A549 (cell line): ENCODE measurements around the gene GRIP1.

ENCODE experiments used
- CEBPB ChIP-seq, 2 experiments: fragments of >200 bp in 1 of 2; sonication (Bioruptor Twin) in 1 of 2; formaldehyde crosslinking in 1 of 2; IDR thresholded peaks; 2 replicates each; pipeline ENCODE4 v1.6.1; 2012 to 2016
- CTCF ChIP-seq: fragments of >200 bp; sonication (Bioruptor Twin); formaldehyde crosslinking; IDR thresholded peaks from 3 replicates; pipeline ENCODE4 v1.5.1; 2016
- EP300 ChIP-seq, 2 experiments: fragments of >200 bp; sonication (Bioruptor Twin); formaldehyde crosslinking; IDR thresholded peaks; 2 replicates in 1 of 2; 3 replicates in 1 of 2; pipeline ENCODE4 v1.6.1; 2016 to 2017
- HDAC2 ChIP-seq: fragments of 200-600 bp; sonication (generic); IDR thresholded peaks from 2 replicates; pipeline ENCODE4 v1.6.1; 2016
- HOXA7 ChIP-seq: fragments of 250-450 bp; sonication (Bioruptor Pico); IDR thresholded peaks from 2 replicates; pipeline ENCODE4 v1.5.0; 2020; ENCODE audit warnings: mild to moderate bottlenecking, moderate library complexity
- KDM1A ChIP-seq: fragments of 200-600 bp; sonication (generic); IDR thresholded peaks from 2 replicates; pipeline ENCODE4 v1.6.1; 2016; ENCODE audit warnings: low read depth, mild to moderate bottlenecking
- MAZ ChIP-seq: fragments of 150-350 bp; IDR thresholded peaks from 2 replicates; pipeline ENCODE4 v1.6.1; 2014; ENCODE audit warnings: antibody characterized with exemption, low read depth, low read length, borderline replicate concordance
- ZSCAN20 ChIP-seq: fragments of 250-450 bp; sonication (Bioruptor Pico); IDR thresholded peaks from 2 replicates; pipeline ENCODE4 v1.8.0; 2022; ENCODE audit warnings: mild to moderate bottlenecking, moderate library complexity

- TF ChIP-seq ZSCAN20 (CRISPR knock-in tag) = no peak
- TF ChIP-seq HDAC2 = no peak
- no peak for TF ChIP-seq HOXA7 (CRISPR knock-in tag)
- TF ChIP-seq KDM1A = no peak
- no peak for TF ChIP-seq MAZ
- no peak for TF ChIP-seq CTCF
- TF ChIP-seq CEBPB (IDR thresholded peaks at IDR 0.05) = no peak
- TF ChIP-seq EP300 (IDR thresholded peaks at IDR 0.05) = no peak
Observed at GRCh38 chr12:66387117-66387516, 291.8 kb downstream of the GRIP1 start.
